ENCODE results near the gene FBXO7.

Gene FBXO7

DNA sequence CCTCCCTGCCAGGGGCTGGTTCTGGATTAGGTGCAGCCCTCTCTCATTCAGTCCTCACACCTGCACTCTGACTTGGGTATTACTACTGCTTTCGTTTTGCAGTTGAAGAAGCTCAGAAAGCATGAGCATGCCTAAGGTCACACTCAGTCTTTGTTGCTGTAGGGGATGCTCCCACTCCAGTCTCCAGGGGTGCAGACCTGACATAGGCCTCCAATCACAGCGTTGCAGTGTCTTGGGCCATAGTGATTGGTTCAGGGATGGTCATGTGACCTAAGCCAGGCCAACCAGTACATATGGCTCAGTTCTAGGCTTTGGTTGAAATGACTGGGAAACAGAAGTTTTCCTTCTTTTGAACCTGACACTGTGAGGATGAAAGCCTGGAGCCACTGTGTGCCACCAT lies 61.7 kb downstream of the FBXO7 start:
- no peak for DNase-seq (ENCODE audit: extremely low read depth, insufficient read length)
- no peak for TF ChIP-seq CTCF (IDR thresholded peaks at IDR 0.05; ENCODE audit: insufficient read depth, low read length, poor library complexity, severe bottlenecking)
- Histone ChIP-seq H3K27me3 (replicated peaks; ENCODE audit: control insufficient read depth, insufficient read depth, low read length) (no peaks in the 10 kb centered on the region), H3K4me3 (replicated peaks; ENCODE audit: low read depth, low read length) (no peak overlapping the region), H3K36me3 (ENCODE audit: control insufficient read depth, insufficient read depth, low read length) (no peaks in the 10 kb centered on the region)

DNA sequence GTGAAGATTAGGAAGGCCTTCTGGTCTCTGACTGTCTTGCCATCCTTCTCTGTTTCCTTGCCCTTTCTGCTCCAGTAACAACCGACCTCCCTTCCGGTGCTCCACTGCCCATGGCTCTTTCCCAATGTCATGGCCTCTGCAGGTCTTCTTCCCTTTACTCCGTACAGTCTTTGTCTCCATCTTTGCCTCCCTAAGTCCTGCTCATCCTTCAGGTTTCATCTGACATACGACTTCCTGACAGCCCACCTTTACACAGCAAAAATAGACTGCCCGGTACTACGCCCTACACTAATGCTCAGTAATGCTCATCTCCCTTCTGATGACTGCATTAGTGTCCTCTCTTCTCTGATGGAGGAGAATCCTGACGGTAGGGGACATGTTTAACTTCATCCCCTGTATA lies 63.9 kb downstream of the FBXO7 start:
- no peaks in the 10 kb centered on the region for H3K36me3 ChIP-seq (ENCODE audit: control insufficient read depth, insufficient read depth, low read length)
- TF ChIP-seq CTCF (IDR thresholded peaks at IDR 0.05; ENCODE audit: insufficient read depth, low read length, poor library complexity, severe bottlenecking) = no peak
- no peak for DNase-seq (ENCODE audit: extremely low read depth, insufficient read length)
- H3K27me3 ChIP-seq (replicated peaks; ENCODE audit: control insufficient read depth, insufficient read depth, low read length) = no peaks in the 10 kb centered on the region
- no peak overlapping the region for H3K4me3 ChIP-seq (replicated peaks; ENCODE audit: low read depth, low read length)

DNA sequence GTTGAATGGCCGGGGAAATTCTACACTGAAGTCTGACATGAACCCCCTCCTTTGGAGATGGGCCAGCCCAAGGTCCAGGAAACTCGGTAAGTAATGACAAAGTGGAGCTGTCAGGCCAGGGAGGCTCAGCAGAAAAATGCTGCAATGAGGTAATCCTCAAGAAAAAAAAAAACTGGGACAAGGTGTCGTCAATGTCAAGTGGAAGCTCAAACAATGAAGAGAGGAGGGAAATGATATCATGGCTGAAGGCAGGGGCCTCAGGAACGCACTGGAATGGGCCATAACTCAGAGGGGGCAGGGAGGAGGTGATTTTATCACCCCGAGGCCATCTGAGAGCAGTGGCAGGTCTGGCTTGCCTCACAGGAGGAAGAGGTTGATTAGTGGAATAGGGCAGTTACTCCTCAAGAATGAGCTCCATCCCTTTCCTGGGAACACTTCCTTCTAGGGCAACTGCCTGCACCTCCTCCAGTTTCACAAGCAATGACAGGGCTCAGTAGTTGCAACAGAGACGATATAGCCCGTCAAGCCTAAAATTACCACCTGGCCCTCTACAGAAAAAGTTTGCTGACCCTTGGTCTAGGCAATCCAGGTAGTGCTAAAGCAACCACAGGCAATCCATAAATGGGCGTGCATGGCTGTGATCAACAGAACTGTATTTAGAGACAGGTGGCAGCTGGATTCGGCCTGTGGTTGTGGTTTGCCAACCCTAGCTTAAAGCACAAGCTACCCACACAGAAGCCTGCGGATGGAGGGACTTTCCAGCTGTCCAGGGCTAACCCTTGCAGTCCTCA lies 65.2 kb downstream of the FBXO7 start:
- Histone ChIP-seq H3K36me3 (ENCODE audit: control insufficient read depth, insufficient read depth, low read length) (no peaks in the 10 kb centered on the region), H3K27me3 (replicated peaks; ENCODE audit: control insufficient read depth, insufficient read depth, low read length) (no peaks in the 10 kb centered on the region), H3K4me3 (replicated peaks; ENCODE audit: low read depth, low read length) (no peak overlapping the region)
- no peak for DNase-seq (ENCODE audit: extremely low read depth, insufficient read length)
- TF ChIP-seq CTCF (IDR thresholded peaks at IDR 0.05; ENCODE audit: insufficient read depth, low read length, poor library complexity, severe bottlenecking) = no peak

GRCh38 chr22:32541481-32541880 lies 66.9 kb downstream of the FBXO7 start:
- no peak for DNase-seq (ENCODE audit: extremely low read depth, insufficient read length)
- TF ChIP-seq CTCF (IDR thresholded peaks at IDR 0.05; ENCODE audit: insufficient read depth, low read length, poor library complexity, severe bottlenecking) = no peak
- no peaks in the 10 kb centered on the region for H3K27me3 ChIP-seq (replicated peaks; ENCODE audit: control insufficient read depth, insufficient read depth, low read length)
- no peak overlapping the region for H3K4me3 ChIP-seq (replicated peaks; ENCODE audit: low read depth, low read length)
- no peaks in the 10 kb centered on the region for H3K36me3 ChIP-seq (ENCODE audit: control insufficient read depth, insufficient read depth, low read length)

- no peak for TF ChIP-seq CTCF (IDR thresholded peaks at IDR 0.05; ENCODE audit: insufficient read depth, low read length, poor library complexity, severe bottlenecking)
- DNase-seq (ENCODE audit: extremely low read depth, insufficient read length) = no peak
- Histone ChIP-seq H3K36me3 (ENCODE audit: control insufficient read depth, insufficient read depth, low read length) (no peaks in the 10 kb centered on the region), H3K4me3 (replicated peaks; ENCODE audit: low read depth, low read length) (no peak overlapping the region), H3K27me3 (replicated peaks; ENCODE audit: control insufficient read depth, insufficient read depth, low read length) (no peaks in the 10 kb centered on the region)
Measured at GRCh38 chr22:32542066-32542676, 67.6 kb downstream of the FBXO7 start.

Measured in GM06990 (cell line).